Measurements from ENCODE around the gene PPP1CA.
A peak's percentile ranks its signal among the peaks of the same experiment; 100 is the strongest.

The PPP1CA gene

GRCh38 chr11:67401495-67402191 lies at the start of gene PPP1CA:
Gene PPP1CA (minus strand): TSS chr11:67401858. CDS start chr11:67401782, 76 bp downstream.
- H3K4me3 ChIP-seq (ENCODE audit: control insufficient read depth, low read depth, low read length), result peak within 1 kb of the TSS; percentile 93
- peak; percentile 38 for DNase-seq (ENCODE audit: low read depth)
- TF ChIP-seq CTCF (IDR thresholded peaks at IDR 0.05; ENCODE audit: control insufficient read depth, insufficient read depth, low read depth, low read length, missing control alignments), result peak; percentile 17

- no peak overlapping the region for H3K4me3 ChIP-seq (ENCODE audit: control insufficient read depth, low read depth, low read length)
- TF ChIP-seq CTCF (IDR thresholded peaks at IDR 0.05; ENCODE audit: control insufficient read depth, insufficient read depth, low read depth, low read length, missing control alignments), result no peak
- no peak for DNase-seq (ENCODE audit: low read depth)
Measured at GRCh38 chr11:67450796-67451657, 49.4 kb upstream of the PPP1CA start.

- DNase-seq (ENCODE audit: low read depth), result no peak
- H3K4me3 ChIP-seq (ENCODE audit: control insufficient read depth, low read depth, low read length), result no peak overlapping the region
- TF ChIP-seq CTCF (IDR thresholded peaks at IDR 0.05; ENCODE audit: control insufficient read depth, insufficient read depth, low read depth, low read length, missing control alignments), result no peak
Measured at GRCh38 chr11:67449116-67449844, 47.6 kb upstream of the PPP1CA start.

GRCh38 chr11:67448220-67448609 lies 46.6 kb upstream of the PPP1CA start:
- no peak for DNase-seq (ENCODE audit: low read depth)
- no peak for TF ChIP-seq CTCF (IDR thresholded peaks at IDR 0.05; ENCODE audit: control insufficient read depth, insufficient read depth, low read depth, low read length, missing control alignments)
- no peak overlapping the region for H3K4me3 ChIP-seq (ENCODE audit: control insufficient read depth, low read depth, low read length)

GRCh38 chr11:67445515-67445914 lies 43.9 kb upstream of the PPP1CA start:
- DNase-seq (ENCODE audit: low read depth), result no peak
- H3K4me3 ChIP-seq (ENCODE audit: control insufficient read depth, low read depth, low read length), result no peak overlapping the region
- no peak for TF ChIP-seq CTCF (IDR thresholded peaks at IDR 0.05; ENCODE audit: control insufficient read depth, insufficient read depth, low read depth, low read length, missing control alignments)
